GM19099 (cell line): ENCODE data around the gene LINGO4.

Source experiments
- POLR2A ChIP-seq: IDR thresholded peaks from 3 replicates; pipeline ENCODE4 v1.6.1; 2011; ENCODE audit warnings: low read depth; ENCODE audit not compliant: insufficient read length; ENCODE audit errors: extremely low read depth

Gene LINGO4

DNA sequence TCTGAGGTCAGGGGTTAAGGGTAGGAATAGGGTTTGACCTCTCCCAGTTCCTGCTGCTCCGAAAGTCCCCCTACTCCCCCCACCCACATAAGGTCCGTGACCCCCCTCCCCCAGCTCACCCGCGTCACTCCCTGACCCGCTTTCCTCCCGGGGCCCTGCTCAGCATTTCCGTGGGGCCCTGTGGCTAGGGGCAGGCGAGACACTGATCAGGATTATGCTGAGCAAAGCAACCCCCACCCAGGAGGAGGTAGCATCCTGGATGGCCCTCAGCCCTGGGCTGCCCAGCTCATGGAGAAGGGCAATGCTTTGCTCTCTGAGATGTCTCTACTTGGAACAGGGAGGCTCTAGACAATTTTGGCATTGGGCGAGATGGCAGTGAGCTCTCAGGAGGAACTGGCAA lies 22.6 kb upstream of the LINGO4 start:
- TF ChIP-seq POLR2A, result no peak

DNA sequence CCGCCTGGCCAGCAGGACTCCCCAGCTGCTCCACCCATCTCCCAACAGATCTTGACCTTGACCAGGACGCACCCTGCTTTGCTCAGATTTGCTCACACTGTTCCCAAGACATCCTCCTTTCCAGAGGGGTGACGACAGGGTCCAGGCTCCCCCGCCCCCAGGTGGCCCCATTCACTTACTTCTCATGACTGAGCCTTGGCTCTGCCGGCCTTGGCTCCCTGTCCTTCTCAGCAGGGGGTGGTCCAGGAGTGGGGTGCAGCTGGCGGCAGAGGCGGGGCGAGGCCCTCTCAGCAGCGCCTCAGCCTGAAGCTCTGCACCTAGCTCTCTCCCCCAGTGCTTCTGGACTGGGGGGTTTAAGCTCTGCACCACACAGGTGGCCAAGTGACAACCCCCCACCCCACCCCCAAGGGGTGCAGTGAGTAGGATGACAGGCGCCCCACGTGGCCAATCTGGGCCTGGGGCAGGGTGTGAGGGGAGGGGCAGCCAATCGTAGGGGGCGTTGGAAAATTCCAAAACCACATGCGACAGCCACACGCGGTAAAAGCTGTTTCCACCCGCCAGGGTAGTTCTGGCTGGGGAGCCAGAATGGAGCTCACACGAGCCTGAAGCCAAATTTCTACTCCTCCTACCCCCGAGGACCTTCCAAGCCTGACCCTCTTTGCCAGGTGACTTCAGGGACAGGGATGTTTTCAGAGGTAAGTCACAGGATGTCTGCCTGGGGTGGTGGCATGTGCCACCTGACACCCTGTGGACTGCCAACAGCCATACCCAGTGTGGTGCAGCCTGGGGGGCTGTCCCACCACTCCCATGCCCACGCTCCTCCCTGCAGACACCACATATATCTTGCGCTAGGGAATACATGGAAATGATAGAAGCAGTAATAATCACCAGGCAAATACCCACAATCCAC lies 20.8 kb upstream of the LINGO4 start:
- no peak for TF ChIP-seq POLR2A

DNA sequence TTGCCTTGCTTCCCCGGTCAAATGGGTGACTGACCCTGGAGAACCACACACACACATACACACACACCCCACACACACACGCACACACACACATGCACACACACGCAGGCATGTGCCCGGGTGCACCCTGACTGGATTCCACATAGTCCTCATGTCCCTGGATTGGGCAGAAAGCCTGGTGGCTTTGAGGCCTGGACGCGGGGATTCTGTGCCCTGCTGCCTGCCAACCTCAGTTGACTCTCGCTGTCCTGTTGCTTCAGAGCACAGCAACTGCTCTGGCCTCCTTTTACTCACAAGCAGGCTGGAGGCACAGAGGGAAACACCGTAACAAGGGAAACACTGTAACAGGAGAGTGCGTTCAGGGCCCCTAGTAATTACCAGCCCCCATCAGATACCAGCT lies 20.0 kb upstream of the LINGO4 start:
- no peak for TF ChIP-seq POLR2A

DNA sequence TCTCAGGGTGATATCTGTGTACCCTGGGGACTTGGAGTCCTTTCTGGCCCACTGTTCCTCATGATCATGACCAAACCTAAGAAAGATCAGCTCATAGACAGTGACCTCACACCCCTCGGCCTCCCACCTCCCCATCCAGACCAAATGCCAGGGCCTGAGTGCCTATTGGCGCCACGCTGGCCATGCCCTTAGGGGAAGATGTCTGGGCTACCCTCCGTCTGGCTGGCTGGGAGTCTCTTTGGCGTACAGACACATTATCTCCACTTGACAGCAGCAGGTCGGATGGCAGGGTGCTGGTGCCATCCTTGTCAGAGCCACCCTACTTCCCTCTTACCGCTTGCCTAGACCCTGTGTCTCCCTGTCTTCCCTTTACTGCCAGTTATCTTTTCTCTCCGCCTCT lies 18.0 kb upstream of the LINGO4 start:
- no peak for TF ChIP-seq POLR2A

DNA sequence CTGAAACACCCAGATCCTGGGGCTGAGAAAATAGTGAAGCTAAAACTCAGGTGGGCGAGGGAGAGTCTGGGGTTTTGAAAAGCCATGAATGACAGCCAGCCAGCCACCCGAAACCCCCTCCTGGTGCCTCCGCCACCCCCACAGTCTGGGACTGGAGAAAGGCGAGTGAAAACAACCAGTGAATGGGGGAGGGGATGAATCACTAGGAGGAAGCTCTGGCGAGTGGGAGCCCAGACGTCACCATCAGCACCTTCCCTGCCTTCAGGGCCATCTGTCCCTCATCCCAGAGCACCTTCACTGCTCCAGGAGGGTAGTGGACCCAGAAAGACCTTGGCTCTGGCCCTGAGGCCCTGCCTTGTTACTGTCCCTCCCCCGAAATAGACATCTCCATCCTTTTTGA lies 17.2 kb upstream of the LINGO4 start:
- no peak for TF ChIP-seq POLR2A

DNA sequence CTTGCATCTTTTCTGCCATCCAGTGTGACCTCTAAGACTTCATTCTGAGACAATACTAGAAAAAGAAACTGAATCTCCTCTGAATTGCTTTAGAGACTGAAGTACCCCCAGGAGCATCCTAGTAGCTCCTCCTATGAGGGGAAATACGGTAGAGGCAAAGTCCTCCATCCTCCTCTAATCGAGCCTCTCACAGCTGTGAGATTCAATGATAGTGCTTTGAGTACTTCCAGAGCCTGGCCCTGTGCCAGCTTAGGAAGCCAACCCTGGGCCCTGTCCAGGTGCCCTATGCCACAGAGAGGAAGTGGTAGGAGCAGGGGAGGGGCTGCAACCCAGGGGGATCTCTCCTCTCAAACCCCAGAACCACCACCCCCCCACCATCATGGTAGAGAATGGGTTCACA lies 15.7 kb upstream of the LINGO4 start:
- TF ChIP-seq POLR2A, result no peak

DNA sequence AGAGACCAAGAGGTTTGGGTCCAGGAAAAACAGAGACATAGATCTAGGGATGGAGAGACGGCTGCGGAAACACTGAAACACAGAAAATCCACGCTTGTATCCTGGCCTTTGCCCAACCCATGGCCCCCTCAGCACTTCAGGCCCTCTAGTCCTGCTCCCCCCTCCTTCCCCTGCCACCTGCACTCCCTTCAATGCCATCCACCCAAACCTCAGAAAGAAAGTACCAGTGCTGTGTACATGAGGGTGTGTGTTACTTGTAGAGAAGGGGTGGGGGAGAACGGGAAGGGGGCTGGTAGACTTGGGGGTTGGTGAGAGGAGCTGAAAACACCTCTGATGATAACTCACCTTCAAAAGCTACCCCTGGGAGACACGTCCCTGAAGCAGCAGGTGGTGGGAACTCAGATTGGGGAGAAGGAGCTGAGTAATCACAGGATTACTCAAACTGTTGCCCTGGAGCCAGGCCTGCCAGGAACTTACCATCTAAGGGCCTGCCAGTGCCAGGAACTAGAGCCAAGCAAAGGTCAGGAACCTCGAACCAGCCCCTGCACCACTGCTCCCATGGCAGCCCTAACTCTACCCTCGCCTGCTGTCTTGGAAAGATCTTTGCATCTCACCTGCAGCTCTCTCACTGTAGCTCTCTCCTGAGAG lies 14.9 kb upstream of the LINGO4 start:
- no peak for TF ChIP-seq POLR2A

DNA sequence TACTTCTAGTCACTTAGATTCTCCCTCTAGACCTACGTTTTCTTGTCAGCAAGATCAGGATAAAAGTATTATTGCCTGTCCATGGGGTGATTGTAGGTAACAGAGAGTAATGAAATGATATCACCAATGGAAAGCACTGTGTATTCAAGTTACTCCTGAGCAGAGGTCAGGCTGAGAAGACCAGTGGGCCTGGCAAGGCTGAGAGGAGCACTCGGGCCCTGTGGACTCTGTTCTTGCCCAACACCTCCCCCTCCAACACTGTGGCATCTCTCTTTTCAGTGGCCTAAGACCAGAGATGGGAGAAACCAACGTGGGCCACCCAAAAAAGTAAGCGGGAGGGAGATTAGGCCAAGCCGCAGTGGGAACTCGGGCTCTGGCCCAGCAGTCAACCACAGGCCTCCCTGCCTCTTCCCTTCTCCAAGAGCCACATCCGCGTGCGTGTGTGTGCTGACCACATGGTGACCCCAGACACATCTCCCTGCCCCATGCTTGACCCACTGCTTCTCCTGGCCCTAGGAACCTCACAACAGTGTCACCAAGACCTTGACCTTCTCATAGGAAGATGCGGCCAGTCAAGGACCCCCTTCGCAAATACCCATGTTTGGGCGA lies 14.1 kb upstream of the LINGO4 start:
- TF ChIP-seq POLR2A, result no peak

DNA sequence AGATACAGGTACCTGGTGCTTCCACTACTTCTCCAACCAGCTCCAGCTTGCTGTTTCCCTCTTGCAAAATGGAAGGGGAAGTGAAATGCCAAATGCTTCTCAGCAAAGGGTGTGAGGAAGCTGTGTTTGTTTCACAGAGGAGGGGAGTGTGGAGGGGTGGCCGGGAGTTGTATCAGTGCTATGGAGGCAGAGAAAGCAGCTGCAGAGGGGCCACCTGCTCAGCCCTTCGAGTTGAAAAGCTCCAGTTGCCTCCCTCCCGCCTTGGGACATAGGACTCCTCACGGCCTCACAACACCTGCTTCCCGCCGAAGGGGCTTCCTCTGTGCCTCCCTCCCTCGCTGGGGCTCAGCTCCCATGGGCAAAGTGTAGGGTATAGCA lies 12.1 kb upstream of the LINGO4 start:
- TF ChIP-seq POLR2A, result no peak

DNA sequence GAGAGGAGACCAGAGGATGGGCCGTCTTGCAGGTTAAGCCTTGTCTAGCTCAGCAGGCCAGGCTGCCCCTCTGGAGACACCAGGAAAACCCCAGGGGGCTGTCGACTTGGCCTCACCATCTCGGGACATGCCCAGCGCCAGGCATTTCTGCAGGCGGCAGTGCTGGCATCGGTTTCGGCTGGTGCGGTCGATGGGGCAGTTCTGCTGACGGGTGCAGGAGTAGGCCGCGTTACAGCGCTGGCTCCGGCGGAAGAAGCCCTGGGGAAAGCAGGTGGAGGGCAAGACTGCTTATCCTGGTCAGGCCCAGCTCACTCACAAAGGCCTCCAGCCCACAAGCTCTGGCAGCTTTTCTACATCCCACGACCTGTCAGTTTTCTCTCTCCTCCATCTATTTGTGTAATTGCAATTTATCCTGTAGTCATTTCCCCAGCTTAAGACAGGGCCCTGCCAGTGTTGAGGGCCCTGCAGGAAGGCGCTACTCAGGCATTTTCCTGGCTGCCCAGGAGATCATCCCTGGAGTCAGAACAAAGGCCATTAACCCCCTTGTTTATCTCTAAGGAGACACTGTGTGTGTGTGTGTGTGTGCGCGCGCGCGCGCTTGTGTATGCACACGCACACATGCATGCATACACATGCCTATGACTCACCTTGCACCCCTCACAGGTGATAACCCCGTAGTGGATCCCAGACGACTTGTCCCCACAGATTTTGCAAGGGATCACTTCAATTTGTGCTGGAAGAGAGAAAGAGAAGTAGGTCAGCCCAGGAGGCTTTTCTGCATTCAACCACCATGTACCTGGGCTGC lies 11.5 kb upstream of the LINGO4 start:
- TF ChIP-seq POLR2A, result no peak

DNA sequence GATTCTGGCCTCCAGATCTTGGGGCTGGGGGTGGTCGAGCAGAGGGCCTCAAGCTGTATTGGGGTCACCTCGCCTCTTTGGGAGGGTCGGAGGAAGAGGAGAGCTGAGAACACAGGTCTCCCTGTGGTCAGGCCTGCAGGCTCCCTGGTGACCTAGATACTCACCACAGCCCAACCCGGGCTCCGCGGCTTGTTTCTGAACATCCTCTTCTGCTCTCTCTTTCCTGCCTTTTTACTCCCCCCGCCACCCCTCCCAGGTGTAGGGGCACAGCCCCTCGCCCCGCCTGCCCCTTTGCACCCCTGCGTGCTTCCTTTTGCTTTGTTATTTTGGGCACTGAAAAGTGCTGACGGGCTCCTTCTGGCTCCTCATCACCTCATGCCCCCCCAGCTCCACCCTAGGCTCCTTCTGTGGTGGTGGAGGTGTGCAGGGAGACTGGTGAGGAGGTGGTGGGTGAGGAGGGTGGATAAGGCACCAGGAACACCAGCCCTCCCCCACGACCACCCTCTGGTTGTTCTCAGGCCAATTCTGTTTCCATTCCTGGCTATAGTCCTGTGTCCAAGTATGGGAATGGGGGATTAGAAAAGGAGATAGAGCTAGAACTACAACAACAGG lies 10.6 kb upstream of the LINGO4 start:
- no peak for TF ChIP-seq POLR2A

DNA sequence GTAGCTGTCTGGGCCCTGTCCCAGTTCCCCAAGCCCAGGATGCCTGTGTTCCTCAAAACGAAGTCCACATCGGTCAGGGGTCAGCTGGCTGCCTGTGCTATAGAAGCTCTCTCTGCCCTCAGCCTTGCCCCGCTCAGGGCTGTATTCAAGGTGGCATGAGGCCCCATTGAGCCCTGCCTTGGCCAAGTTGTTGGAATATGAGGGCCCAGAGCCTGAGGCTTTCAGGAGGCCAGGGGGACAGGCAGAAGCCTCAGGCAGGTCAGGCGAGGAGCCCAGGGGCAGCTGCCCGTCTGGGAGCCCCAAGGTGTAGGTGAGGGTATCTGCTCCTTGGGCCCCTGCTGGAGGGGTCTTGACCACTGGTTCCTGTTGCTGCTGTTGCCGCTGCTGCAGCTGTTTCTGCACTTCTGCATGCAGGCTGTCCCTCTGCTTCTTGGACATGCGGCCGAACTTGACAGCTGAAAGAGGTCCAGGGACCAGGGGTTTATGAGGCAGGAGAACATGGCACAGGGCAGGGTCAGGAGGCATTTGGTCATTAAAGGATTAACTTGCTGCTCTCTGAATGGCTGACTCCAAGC lies 9.8 kb upstream of the LINGO4 start:
- TF ChIP-seq POLR2A, result no peak

DNA sequence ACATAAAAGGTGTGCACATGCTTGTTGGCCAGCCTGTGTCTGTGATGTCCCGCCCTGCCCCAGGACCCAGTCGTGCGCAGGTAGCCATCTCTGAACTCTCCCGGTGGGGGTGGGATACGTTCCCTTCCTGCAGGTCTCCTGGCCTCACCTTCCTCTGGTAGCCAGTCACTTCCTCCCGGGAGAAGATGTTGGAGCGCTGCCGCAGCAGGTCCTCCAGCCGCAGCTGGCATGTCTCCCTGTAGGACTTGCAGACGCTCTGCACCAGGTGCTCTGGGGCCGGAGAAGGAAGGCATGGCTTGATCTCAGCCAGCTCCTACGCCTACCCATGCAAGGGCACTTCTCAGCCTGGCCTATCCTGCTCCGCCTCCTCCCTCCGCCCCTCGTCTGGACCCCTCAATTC lies 9.2 kb upstream of the LINGO4 start:
- TF ChIP-seq POLR2A, result no peak

DNA sequence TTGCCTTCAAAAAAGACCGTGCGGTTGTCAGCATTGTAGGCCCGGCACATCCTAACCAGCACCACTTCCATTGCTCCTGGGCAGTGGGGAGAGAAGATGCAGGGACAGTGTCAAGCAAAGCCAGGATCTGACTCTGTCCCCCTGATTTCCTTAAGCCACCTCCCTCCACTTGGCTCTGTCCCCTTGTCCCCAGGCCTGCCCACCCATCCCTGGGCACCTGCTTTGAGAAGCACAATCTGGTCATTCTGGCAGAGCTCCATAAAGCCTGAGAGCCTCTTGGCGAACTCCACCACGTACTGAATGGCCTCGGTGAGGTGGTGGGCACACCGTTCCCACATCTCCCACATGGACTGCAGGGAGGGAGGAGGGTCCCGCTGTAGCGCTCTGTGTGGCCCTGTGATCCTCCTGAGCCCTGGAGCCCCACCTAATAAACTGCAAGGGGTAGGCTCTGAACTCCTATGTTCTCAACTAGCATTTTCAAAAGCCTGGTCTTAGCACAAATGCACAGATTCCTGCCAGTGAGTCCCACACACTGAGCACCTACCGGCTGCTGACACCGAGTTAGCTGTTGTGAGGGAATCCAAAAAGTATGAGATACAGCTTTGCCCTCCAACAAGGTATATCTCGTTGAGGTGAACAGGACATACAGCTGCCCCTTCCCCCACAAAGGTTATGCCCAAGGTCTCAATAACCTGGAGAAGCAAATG lies 8.2 kb upstream of the LINGO4 start:
- TF ChIP-seq POLR2A, result no peak
